ENCODE data around the gene ATP1B3.
"Not testable (repeated sequence)": the region's sequence is repeated elsewhere in the genome, so short reads cannot be mapped to it uniquely, and the experiment has no call there.

ATP1B3 gene

GRCh38 chr3:141876381-141876890 is at the start of gene ATP1B3:
Gene ATP1B3, plus strand, starts transcription at chr3:141876643. Its CDS starts 159 bp downstream, at chr3:141876802.
- peak; percentile 61 to 77 (median 66) for DNase-seq (ENCODE audit: low read depth in 2 of 3, low spot score in 2 of 3)

- no peak for DNase-seq (ENCODE audit: low read depth in 2 of 3, low spot score in 2 of 3)
Measured at GRCh38 chr3:141828487-141828886, 48.0 kb upstream of the ATP1B3 start.

DNA sequence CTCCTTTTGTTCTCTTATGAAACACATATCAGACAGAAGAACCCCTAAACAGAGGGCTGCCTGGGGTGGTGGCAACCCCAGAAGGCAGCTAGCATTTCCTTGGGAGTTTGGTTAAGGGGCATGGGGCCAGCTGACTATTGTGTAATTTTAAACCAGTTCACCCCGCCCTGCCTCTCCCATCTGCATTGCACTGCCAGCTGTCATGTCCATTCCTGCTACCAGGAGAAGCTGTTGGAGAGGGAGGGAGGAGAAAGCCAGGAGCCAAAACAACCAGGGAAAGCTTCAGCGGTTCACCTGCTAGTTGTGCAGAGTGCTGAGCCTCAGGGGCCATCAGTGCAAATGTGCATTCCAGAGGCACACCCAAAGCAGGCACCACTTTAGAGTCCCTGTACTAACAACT is 47.6 kb upstream of the ATP1B3 start:
- DNase-seq (ENCODE audit: low read depth in 2 of 3, low spot score in 2 of 3): no peak

GRCh38 chr3:141830508-141830907 is 45.9 kb upstream of the ATP1B3 start:
- no peak for DNase-seq (ENCODE audit: low read depth in 2 of 3, low spot score in 2 of 3)

GRCh38 chr3:141834292-141834691 is 42.2 kb upstream of the ATP1B3 start:
- DNase-seq (ENCODE audit: low read depth in 2 of 3, low spot score in 2 of 3): no peak

GRCh38 chr3:141835557-141836229 is 40.8 kb upstream of the ATP1B3 start:
- no peak for DNase-seq (ENCODE audit: low read depth in 2 of 3, low spot score in 2 of 3)

GRCh38 chr3:141839389-141839788 is 37.1 kb upstream of the ATP1B3 start:
- no peak for DNase-seq (ENCODE audit: low read depth in 2 of 3, low spot score in 2 of 3)

DNA sequence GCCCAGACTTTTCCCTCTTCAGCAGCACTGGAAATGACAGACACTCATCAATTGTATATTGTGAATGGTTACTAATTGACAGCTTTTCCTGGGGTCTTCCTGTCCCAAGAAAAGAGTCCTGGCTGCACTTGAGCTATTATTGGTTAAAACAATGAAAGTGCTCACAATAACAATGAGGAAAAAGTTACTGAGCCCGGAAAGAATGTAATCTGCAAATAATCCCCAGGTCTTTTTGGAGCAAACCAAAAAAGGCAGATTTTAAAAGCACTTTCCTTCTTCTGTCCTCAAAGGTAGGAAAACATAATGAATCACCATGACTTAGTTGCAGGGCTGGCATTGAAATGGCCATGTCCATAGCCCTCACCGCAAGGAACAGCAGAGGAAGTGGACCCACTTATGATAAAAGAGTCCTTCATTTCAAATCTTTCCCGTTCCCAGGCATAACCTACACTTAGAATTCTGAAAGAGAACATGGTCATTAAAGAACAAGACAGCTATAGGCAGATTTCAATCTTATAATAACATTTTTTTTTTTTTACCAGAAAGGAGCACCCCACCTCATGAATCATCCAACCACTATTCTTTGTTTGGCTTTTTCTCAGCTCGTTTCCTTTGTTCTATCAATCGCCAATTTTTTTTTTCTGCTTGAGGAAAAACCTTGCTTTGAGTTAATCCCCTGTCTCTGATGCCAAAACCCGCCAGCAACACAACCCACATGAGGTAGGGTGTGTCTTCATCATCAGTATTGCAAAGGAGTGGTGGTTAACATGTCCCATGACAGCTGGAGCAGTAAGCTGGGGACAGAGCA is 35.5 kb upstream of the ATP1B3 start:
- DNase-seq (ENCODE audit: low read depth in 2 of 3, low spot score in 2 of 3): no peak

DNA sequence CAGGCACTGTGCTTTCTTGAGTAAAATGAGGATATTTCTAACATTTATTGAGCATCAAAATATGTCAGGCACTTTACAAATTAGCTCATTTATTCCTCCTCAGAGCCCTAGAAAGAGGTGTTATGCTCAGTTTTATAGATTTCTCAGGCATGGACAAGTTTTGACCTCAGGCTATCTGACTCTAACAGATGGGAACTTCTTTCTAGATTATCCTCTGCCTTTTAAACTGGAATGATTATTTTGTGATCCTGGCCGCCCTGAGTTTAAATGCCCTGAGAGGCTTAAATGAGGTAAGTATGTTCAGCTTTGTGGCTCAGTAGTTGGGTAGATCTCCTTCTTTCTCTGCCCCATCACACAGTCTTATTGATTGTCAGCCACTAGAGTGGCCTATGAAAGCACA is 32.3 kb upstream of the ATP1B3 start:
- no peak for DNase-seq (ENCODE audit: low read depth in 2 of 3, low spot score in 2 of 3)

DNA sequence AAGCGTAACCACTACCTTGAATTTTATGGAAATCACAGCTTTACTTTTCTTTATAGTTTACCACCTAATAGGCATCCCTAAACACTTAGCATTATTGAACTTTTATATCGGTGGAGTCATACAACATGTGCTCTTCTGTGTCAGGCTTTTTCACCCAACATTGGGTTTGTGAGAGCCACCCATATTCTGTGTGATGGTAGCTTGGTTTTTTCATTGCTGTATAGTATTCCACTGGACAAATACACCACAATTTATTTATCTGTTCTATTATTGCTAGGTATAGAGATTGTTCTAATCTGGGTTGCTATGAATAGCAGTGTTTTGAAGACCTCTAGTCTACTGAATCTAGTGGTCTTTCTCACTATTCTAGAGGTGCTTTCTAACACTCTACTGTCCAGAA is 31.6 kb upstream of the ATP1B3 start:
- no peak for DNase-seq (ENCODE audit: low read depth in 2 of 3, low spot score in 2 of 3)

DNA sequence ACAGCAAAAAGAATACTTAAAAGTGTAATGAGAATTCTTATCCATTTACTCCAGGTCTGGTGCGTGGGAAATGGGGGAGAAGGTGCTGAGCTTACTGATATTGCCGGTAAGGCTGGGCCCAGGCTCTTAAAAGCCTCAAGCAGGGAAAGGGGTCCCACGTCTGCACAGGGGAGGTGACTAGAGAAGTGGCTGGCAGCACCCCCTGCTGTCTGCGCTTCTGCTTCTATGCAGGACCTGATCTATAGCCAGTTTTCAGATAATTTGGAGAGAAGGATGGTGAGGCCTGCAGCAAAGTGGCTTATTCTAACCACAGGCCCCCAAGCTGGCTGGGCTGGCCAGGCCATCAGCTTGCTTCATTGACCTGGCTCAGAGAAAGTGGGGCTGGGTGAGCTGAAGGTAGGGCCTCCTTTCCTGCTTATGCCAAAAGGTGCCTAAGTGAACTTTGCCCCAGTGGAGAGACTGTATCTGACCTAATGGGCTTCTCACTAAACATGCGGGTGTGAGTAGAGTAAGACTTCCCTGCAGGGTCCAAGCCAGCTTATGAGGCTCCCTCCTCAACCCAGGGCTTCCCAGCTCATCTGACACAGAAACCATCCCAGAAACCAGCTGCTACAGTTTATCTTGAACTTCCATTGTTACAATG is 30.9 kb upstream of the ATP1B3 start:
- no peak for DNase-seq (ENCODE audit: low read depth in 2 of 3, low spot score in 2 of 3)

- DNase-seq (ENCODE audit: low read depth in 2 of 3, low spot score in 2 of 3): no peak
Measured at GRCh38 chr3:141846050-141846433, 30.4 kb upstream of the ATP1B3 start.

DNA sequence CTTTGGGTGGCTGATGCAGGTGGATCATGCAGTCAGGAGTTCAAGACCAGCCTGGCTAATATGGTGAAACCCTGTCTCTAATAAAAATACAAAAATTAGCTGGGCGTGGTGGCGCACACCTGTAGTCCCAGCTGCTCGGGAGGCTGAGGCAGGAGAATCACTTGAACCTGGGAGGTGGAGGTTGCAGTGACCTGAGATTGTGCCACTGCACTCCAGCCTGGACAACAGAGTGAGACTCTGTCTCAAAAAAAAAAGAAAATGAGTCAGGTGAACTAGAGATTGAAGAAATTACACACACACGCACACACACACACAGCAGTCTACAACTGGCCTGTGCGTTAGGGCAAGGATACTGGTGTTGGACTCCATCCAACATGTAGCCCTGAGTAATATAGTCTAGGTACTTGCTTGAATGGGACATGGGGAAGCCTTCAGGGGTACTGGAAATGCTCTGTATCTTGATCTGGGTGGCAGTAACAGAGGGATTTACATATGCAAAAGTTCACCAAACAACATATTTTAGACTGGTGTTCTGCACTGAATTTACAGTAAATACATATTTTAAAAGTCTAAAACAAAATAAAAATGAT is 28.2 kb upstream of the ATP1B3 start:
- DNase-seq (ENCODE audit: low read depth in 2 of 3, low spot score in 2 of 3): not testable (repeated sequence)

- no peak for DNase-seq (ENCODE audit: low read depth in 2 of 3, low spot score in 2 of 3)
Measured at GRCh38 chr3:141849056-141849815, 27.2 kb upstream of the ATP1B3 start.

DNA sequence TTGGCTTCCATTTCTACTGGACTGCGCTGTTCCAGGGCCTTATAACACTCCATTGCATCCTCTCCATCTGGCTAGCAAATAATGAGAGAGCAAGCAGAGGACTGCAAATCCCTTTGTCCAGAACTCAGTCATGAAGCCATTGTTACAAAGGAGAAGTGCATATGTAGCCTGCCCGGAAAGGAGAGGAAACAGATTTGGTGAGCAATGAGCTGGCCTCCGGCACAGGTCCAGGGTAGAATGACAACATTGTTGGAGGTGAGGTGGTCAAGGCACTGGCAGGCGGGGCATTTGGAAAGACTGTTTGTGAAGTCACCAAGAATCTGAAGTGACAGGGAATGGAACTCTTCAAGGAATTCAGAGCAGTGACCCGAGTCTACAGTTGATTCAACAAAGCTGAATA is 25.0 kb upstream of the ATP1B3 start:
- DNase-seq (ENCODE audit: low read depth in 2 of 3, low spot score in 2 of 3): no peak

GRCh38 chr3:141853081-141853601 is 23.3 kb upstream of the ATP1B3 start:
- no peak for DNase-seq (ENCODE audit: low read depth in 2 of 3, low spot score in 2 of 3)

- DNase-seq (ENCODE audit: low read depth in 2 of 3, low spot score in 2 of 3): no peak
Measured at GRCh38 chr3:141853629-141854168, 22.7 kb upstream of the ATP1B3 start.

GRCh38 chr3:141854599-141854998 is 21.8 kb upstream of the ATP1B3 start:
- no peak for DNase-seq (ENCODE audit: low read depth in 2 of 3, low spot score in 2 of 3)

- DNase-seq (ENCODE audit: low read depth in 2 of 3, low spot score in 2 of 3): no peak
Measured at GRCh38 chr3:141858312-141858711, 18.1 kb upstream of the ATP1B3 start.

- DNase-seq (ENCODE audit: low read depth in 2 of 3, low spot score in 2 of 3): no peak
Measured at GRCh38 chr3:141859651-141860050, 16.8 kb upstream of the ATP1B3 start.

Measured in activated CD8-positive, alpha-beta memory T cell treated with anti-CD3 and anti-CD28 coated beads for 48 hours (primary cell).